ENCODE results near the gene FAM200A.

Gene FAM200A

DNA sequence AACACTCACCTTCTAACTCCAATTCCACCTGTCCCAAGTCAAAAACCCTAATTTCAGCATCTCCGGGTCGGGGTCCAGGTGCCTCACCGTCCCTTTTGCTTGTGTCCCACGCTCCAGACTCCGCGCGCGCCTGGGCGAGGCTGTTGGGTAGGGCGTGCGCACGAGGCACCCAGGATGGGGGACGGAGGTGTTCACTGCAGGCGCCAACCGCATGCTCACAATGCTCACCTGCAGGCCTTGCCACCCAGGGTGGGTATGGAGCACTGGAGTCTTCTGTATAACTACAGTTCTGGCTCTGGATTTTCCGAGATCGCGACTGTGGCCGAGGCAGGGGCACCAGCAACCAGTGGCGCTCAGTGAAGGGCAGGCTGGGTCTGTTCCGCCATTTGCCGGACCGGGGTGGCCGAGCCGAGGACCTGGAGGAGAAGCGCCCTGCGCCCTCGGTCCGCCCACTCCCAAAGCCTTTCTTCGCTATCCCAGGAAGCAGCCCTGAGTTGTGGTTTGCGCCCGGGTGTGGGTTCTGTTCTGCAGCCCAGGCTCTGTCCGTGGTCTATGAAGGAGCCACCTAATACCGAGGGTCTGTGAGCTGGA, 8.7 kb downstream of the FAM200A start:
- no peak overlapping the region for H3K4me3 ChIP-seq (ENCODE audit: insufficient read depth, low read depth, low read length, poor library complexity, severe bottlenecking)
- H3K27me3 ChIP-seq (replicated peaks; ENCODE audit: control insufficient read depth, insufficient read depth, low read length, poor library complexity, severe bottlenecking) = no peaks in the 10 kb centered on the region
- H3K27ac ChIP-seq (ENCODE audit: insufficient read depth, low read length, poor library complexity, severe bottlenecking) = no peak overlapping the region
- peaks cover 4% of the 10 kb centered on the region for H3K9me3 ChIP-seq (ENCODE audit: control insufficient read depth, low read length)
- H3K36me3 ChIP-seq (ENCODE audit: control insufficient read depth, insufficient read depth, low read length) = peaks cover 5% of the 10 kb centered on the region
- DNase-seq = no peak
- no peaks in the 10 kb centered on the region for H3K4me1 ChIP-seq (ENCODE audit: control insufficient read depth, insufficient read depth, low read length, poor library complexity, severe bottlenecking)

DNA sequence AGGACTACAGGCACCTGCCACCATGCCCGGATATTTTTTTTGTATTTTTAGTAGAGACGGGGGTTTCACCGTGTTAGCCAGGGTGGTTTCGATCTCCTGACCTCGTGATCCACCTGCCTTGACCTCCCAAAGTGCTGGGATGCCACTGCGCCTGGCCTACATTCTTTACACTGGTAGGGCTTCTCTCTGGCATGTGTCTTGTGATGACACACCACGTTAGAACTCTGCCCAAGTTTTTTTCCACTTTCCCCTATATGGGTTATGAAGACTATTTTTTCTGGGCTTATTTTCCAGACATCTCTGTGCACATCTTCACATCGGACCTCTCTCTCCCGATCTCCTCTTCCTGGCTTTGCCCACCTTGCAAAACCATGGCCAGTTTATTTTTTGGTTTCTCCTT, 10.7 kb downstream of the FAM200A start:
- Histone ChIP-seq H3K27ac (ENCODE audit: insufficient read depth, low read length, poor library complexity, severe bottlenecking) (no peak overlapping the region), H3K9me3 (ENCODE audit: control insufficient read depth, low read length) (peaks cover 4% of the 10 kb centered on the region), H3K4me3 (ENCODE audit: insufficient read depth, low read depth, low read length, poor library complexity, severe bottlenecking) (no peak overlapping the region), H3K36me3 (ENCODE audit: control insufficient read depth, insufficient read depth, low read length) (no peaks in the 10 kb centered on the region), H3K4me1 (ENCODE audit: control insufficient read depth, insufficient read depth, low read length, poor library complexity, severe bottlenecking) (no peaks in the 10 kb centered on the region), H3K27me3 (replicated peaks; ENCODE audit: control insufficient read depth, insufficient read depth, low read length, poor library complexity, severe bottlenecking) (no peaks in the 10 kb centered on the region)
- DNase-seq = no peak

DNA sequence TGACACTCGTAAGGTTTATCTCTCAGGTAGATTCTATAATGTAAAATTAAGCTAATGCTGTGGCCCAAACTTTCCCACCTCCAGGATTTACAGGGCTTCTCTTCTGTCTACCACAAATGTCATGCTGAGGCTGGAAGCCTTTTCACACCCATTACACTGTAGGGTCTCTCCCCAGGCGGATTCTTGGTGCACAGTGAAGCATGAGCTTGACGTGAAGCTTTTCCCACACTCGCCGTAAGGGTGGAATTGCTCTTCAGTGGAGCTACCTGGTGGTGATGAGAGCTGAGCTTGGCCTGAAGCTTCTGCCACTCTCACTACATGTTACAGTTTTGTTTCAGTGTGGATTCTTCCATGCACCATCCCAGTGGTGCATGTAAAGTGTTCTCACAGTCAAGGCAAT, 11.4 kb downstream of the FAM200A start:
- H3K27ac ChIP-seq (ENCODE audit: insufficient read depth, low read length, poor library complexity, severe bottlenecking) = no peak overlapping the region
- no peaks in the 10 kb centered on the region for H3K36me3 ChIP-seq (ENCODE audit: control insufficient read depth, insufficient read depth, low read length)
- DNase-seq = no peak
- H3K4me3 ChIP-seq (ENCODE audit: insufficient read depth, low read depth, low read length, poor library complexity, severe bottlenecking) = no peak overlapping the region
- no peaks in the 10 kb centered on the region for H3K27me3 ChIP-seq (replicated peaks; ENCODE audit: control insufficient read depth, insufficient read depth, low read length, poor library complexity, severe bottlenecking)
- no peaks in the 10 kb centered on the region for H3K4me1 ChIP-seq (ENCODE audit: control insufficient read depth, insufficient read depth, low read length, poor library complexity, severe bottlenecking)
- peaks cover 4% of the 10 kb centered on the region for H3K9me3 ChIP-seq (ENCODE audit: control insufficient read depth, low read length)

DNA sequence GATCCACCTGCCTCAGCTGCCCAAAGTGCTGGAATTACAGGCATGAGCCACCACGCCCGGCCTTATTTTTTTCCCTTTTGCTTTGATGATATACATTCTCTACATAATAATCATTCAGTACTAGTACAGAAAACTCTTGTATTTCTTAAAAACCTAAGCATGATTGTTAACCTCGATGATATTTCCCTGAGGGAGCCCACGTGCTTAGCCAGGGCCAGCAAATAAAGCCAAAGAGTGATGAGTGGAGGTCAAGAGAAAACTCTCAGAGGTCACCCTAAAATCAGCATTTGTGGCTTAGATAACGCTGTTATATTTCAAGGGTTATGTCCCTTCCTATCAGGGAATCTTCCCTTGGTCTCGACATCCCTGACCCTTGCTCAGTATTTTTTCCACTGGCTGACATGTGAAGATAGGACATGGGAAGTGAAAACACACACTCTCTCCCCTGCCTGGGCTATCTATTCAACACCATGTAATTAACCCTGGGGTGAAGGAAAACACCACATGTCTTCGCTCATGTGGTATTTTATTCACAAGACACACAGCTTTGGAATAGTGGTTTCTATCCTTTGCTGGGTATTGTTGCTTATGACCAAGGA, 12.6 kb downstream of the FAM200A start:
- Histone ChIP-seq H3K9me3 (ENCODE audit: control insufficient read depth, low read length) (peaks cover 4% of the 10 kb centered on the region), H3K27ac (ENCODE audit: insufficient read depth, low read length, poor library complexity, severe bottlenecking) (no peak overlapping the region), H3K36me3 (ENCODE audit: control insufficient read depth, insufficient read depth, low read length) (no peaks in the 10 kb centered on the region), H3K4me1 (ENCODE audit: control insufficient read depth, insufficient read depth, low read length, poor library complexity, severe bottlenecking) (no peaks in the 10 kb centered on the region), H3K27me3 (replicated peaks; ENCODE audit: control insufficient read depth, insufficient read depth, low read length, poor library complexity, severe bottlenecking) (no peaks in the 10 kb centered on the region), H3K4me3 (ENCODE audit: insufficient read depth, low read depth, low read length, poor library complexity, severe bottlenecking) (no peak overlapping the region)
- no peak for DNase-seq

DNA sequence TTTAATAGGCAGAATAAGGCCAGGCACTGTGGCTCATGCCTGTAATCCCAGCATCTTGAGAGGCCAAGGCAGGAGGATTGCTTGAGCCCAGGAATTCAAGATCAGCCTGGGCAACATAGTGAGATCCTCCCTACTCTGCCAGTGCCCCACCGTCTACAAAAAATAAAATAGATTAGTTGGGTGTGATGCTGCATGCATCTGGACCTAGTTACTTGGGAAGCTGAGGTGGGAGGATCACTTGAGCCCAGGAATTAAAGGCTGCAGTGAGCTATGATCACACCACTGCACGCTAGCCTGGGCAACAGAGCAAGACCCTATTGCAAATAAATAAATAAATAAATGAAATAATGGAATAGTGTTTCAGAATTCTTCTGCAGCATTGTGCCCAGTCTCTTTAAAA, 16.2 kb downstream of the FAM200A start:
- Histone ChIP-seq H3K36me3 (ENCODE audit: control insufficient read depth, insufficient read depth, low read length) (peaks cover 10% of the 10 kb centered on the region), H3K4me1 (ENCODE audit: control insufficient read depth, insufficient read depth, low read length, poor library complexity, severe bottlenecking) (no peaks in the 10 kb centered on the region), H3K27ac (ENCODE audit: insufficient read depth, low read length, poor library complexity, severe bottlenecking) (no peak overlapping the region), H3K9me3 (ENCODE audit: control insufficient read depth, low read length) (peaks cover 11% of the 10 kb centered on the region), H3K27me3 (replicated peaks; ENCODE audit: control insufficient read depth, insufficient read depth, low read length, poor library complexity, severe bottlenecking) (no peaks in the 10 kb centered on the region), H3K4me3 (ENCODE audit: insufficient read depth, low read depth, low read length, poor library complexity, severe bottlenecking) (no peak overlapping the region)
- no peak for DNase-seq

DNA sequence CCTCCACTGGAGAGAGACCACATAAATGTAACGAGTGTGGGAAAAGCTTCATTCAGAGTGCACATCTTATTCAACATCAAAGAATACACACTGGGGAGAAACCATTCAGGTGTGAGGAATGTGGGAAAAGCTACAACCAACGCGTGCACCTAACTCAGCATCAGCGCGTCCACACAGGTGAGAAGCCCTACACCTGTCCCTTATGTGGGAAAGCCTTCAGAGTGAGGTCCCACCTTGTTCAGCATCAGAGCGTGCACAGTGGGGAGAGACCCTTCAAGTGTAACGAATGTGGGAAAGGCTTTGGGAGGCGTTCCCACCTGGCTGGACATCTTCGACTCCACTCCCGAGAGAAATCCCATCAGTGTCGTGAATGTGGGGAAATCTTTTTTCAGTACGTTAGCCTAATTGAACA, 20.6 kb downstream of the FAM200A start:
- no peak overlapping the region for H3K27ac ChIP-seq (ENCODE audit: insufficient read depth, low read length, poor library complexity, severe bottlenecking)
- peaks cover 17% of the 10 kb centered on the region for H3K36me3 ChIP-seq (ENCODE audit: control insufficient read depth, insufficient read depth, low read length)
- H3K9me3 ChIP-seq (ENCODE audit: control insufficient read depth, low read length) = peaks cover 16% of the 10 kb centered on the region
- no peaks in the 10 kb centered on the region for H3K27me3 ChIP-seq (replicated peaks; ENCODE audit: control insufficient read depth, insufficient read depth, low read length, poor library complexity, severe bottlenecking)
- no peak overlapping the region for H3K4me3 ChIP-seq (ENCODE audit: insufficient read depth, low read depth, low read length, poor library complexity, severe bottlenecking)
- no peak for DNase-seq
- no peaks in the 10 kb centered on the region for H3K4me1 ChIP-seq (ENCODE audit: control insufficient read depth, insufficient read depth, low read length, poor library complexity, severe bottlenecking)

DNA sequence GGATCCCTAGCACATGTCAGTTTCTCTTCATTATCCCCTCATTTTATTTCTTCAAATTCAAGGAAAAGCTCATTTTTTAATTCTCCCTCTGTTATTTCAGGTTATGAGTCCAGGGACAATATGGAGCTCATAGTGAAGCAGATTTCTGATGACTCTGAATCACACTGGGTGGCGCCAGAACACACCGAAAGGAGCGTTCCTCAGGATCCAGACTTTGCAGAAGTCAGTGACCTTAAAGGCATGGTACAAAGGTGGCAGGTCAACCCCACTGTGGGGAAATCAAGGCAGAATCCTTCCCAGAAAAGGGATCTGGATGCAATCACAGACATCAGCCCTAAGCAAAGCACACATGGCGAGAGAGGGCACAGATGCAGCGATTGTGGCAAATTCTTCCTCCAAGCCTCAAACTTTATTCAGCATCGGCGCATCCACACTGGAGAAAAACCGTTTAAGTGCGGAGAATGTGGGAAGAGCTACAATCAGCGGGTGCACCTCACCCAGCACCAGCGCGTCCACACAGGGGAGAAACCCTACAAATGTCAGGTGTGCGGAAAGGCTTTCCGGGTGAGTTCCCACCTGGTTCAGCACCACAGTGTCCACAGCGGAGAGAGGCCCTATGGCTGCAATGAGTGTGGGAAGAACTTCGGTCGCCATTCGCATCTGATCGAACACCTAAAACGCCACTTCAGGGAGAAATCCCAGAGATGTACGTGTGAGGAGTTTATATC, 26.0 kb downstream of the FAM200A start:
- no peak overlapping the region for H3K4me3 ChIP-seq (ENCODE audit: insufficient read depth, low read depth, low read length, poor library complexity, severe bottlenecking)
- H3K36me3 ChIP-seq (ENCODE audit: control insufficient read depth, insufficient read depth, low read length) = peaks cover 17% of the 10 kb centered on the region
- DNase-seq = no peak
- no peak overlapping the region for H3K27ac ChIP-seq (ENCODE audit: insufficient read depth, low read length, poor library complexity, severe bottlenecking)
- H3K4me1 ChIP-seq (ENCODE audit: control insufficient read depth, insufficient read depth, low read length, poor library complexity, severe bottlenecking) = no peaks in the 10 kb centered on the region
- H3K27me3 ChIP-seq (replicated peaks; ENCODE audit: control insufficient read depth, insufficient read depth, low read length, poor library complexity, severe bottlenecking) = no peaks in the 10 kb centered on the region
- H3K9me3 ChIP-seq (ENCODE audit: control insufficient read depth, low read length) = peaks cover 5% of the 10 kb centered on the region

DNA sequence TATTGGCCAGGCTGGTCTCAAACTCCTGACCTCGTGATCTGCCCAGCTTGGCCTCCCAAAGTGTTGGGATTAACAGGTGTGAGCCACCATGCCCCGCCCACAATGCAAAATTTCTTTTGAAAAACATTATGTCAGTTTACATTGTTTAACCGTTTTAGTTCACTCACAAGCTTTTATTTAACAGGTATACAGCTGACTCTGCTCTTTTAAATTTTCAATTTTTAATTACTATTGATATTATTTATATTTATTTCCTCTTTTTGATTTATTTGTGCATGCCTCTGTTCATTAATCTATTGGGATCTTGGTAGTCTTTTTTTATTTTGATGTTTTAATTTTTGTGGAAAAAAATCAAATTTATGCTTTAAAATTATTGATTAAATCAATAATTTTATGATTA, 30.5 kb downstream of the FAM200A start:
- DNase-seq = no peak
- H3K27ac ChIP-seq (ENCODE audit: insufficient read depth, low read length, poor library complexity, severe bottlenecking) = no peak overlapping the region
- H3K27me3 ChIP-seq (replicated peaks; ENCODE audit: control insufficient read depth, insufficient read depth, low read length, poor library complexity, severe bottlenecking) = no peaks in the 10 kb centered on the region
- no peak overlapping the region for H3K4me3 ChIP-seq (ENCODE audit: insufficient read depth, low read depth, low read length, poor library complexity, severe bottlenecking)
- no peaks in the 10 kb centered on the region for H3K9me3 ChIP-seq (ENCODE audit: control insufficient read depth, low read length)
- H3K36me3 ChIP-seq (ENCODE audit: control insufficient read depth, insufficient read depth, low read length) = peaks cover 29% of the 10 kb centered on the region
- H3K4me1 ChIP-seq (ENCODE audit: control insufficient read depth, insufficient read depth, low read length, poor library complexity, severe bottlenecking) = no peaks in the 10 kb centered on the region

DNA sequence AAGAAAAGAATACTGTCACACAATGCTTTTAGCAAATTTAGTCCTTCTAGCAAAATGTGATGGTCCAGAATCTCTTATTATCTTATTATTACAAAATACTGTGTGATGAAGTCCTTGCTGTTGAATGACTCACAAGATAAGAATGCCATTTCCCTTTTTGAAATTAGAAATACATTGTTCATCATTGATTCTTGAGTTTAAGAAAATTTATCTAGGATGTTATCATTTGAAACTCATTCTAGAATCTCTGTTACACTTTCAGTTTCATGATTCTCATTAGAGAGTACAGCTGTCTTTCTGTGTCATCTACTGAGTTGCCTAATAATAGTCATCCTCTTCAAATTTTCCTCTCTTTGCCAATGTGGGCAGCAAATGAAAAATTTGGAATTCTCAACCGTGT, 37.9 kb downstream of the FAM200A start:
- no peaks in the 10 kb centered on the region for H3K27me3 ChIP-seq (replicated peaks; ENCODE audit: control insufficient read depth, insufficient read depth, low read length, poor library complexity, severe bottlenecking)
- no peak overlapping the region for H3K4me3 ChIP-seq (ENCODE audit: insufficient read depth, low read depth, low read length, poor library complexity, severe bottlenecking)
- peaks cover 10% of the 10 kb centered on the region for H3K36me3 ChIP-seq (ENCODE audit: control insufficient read depth, insufficient read depth, low read length)
- DNase-seq = no peak
- peaks cover 2% of the 10 kb centered on the region for H3K4me1 ChIP-seq (ENCODE audit: control insufficient read depth, insufficient read depth, low read length, poor library complexity, severe bottlenecking)
- no peak overlapping the region for H3K27ac ChIP-seq (ENCODE audit: insufficient read depth, low read length, poor library complexity, severe bottlenecking)
- H3K9me3 ChIP-seq (ENCODE audit: control insufficient read depth, low read length) = no peaks in the 10 kb centered on the region

DNA sequence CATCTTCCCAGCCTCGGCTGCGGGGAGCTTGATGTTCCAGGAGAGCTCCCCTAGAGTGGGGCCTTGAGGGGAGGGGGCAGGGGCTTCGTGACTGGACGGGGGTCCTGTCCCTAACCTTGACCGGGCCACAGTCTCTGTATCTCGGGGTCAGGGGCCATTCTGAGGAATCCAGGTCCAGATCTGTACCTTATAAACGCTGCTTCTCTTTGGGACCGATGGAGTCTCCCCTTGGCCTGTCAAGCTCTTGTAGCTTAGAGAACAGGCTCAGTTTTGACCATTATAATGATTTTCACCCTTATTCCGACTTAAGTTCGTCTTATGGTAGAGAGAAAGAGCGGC, 46.6 kb downstream of the FAM200A start:
- DNase-seq = no peak
- no peaks in the 10 kb centered on the region for H3K36me3 ChIP-seq (ENCODE audit: control insufficient read depth, insufficient read depth, low read length)
- peak overlapping the region; percentile 92 for H3K4me3 ChIP-seq (ENCODE audit: insufficient read depth, low read depth, low read length, poor library complexity, severe bottlenecking)
- no peaks in the 10 kb centered on the region for H3K9me3 ChIP-seq (ENCODE audit: control insufficient read depth, low read length)
- H3K27me3 ChIP-seq (replicated peaks; ENCODE audit: control insufficient read depth, insufficient read depth, low read length, poor library complexity, severe bottlenecking) = no peaks in the 10 kb centered on the region
- peaks cover 24% of the 10 kb centered on the region for H3K4me1 ChIP-seq (ENCODE audit: control insufficient read depth, insufficient read depth, low read length, poor library complexity, severe bottlenecking)
- peak overlapping the region; percentile 84 for H3K27ac ChIP-seq (ENCODE audit: insufficient read depth, low read length, poor library complexity, severe bottlenecking)
